Measurements from ENCODE around the gene TMED9. TPM values are rescaled to one million over a fixed set of nuclear protein-coding genes. Genes with fewer than 3 reads are reported as not detected.

Gene TMED9
- total RNA-seq, 1 experiment from 2014 or later = 156 TPM

DNA sequence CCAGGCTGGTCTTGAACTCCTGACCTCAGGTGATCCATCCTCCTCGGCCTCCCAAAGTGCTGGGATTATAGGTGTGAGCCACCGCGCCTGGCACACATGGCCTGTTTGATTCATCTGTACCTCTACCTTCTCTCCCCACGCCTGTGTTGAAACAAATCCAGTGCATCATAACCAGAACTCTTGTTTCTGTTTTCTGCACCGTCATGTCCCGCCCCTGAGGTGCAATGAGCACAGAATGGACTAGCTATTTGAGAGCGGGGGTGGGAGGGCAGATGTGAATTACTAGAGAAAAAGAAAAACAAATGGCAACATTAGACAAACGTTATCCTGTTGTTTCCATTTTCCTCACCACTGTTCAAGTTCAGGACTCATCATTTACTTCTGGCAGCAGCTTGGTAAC, 27.0 kb upstream of the TMED9 start:
- Mint-ChIP-seq H3K4me1 (no peaks in the 10 kb centered on the region), H3K27ac (no peak overlapping the region), H3K9me3 (peaks cover 28 to 29% of the 10 kb centered on the region in 2 experiments), H3K27me3 (ENCODE audit: low read depth) (peaks cover 36% of the 10 kb centered on the region), H3K36me3 (ENCODE audit: insufficient read depth in 1 of 3, low read depth in 3 of 3) (peaks cover 6 to 12% (median 10%) of the 10 kb centered on the region in 3 experiments), H3K4me3 (no peak overlapping the region)
- H3K23me2 ChIP-seq (ENCODE audit: insufficient read length, low read depth, low read length, poor library complexity, severe bottlenecking) = no peaks in the 10 kb centered on the region
- H2AK5ac ChIP-seq (ENCODE audit: insufficient read length, low read length) = no peak overlapping the region
- no peak overlapping the region for H4K5ac ChIP-seq (ENCODE audit: insufficient read length, low read depth, low read length)
- H3K79me1 ChIP-seq (ENCODE audit: insufficient read depth, low read depth, low read length, poor library complexity, severe bottlenecking) = no peaks in the 10 kb centered on the region
- no peak overlapping the region for H3K18ac ChIP-seq (ENCODE audit: insufficient read length, low read depth, low read length)
- H4K20me1 ChIP-seq (ENCODE audit: control insufficient read depth, insufficient read depth, insufficient read length) = no peaks in the 10 kb centered on the region
- H3K4me1 ChIP-seq (ENCODE audit: insufficient read depth, low read length) = no peaks in the 10 kb centered on the region
- TF ChIP-seq, protein P1, sequence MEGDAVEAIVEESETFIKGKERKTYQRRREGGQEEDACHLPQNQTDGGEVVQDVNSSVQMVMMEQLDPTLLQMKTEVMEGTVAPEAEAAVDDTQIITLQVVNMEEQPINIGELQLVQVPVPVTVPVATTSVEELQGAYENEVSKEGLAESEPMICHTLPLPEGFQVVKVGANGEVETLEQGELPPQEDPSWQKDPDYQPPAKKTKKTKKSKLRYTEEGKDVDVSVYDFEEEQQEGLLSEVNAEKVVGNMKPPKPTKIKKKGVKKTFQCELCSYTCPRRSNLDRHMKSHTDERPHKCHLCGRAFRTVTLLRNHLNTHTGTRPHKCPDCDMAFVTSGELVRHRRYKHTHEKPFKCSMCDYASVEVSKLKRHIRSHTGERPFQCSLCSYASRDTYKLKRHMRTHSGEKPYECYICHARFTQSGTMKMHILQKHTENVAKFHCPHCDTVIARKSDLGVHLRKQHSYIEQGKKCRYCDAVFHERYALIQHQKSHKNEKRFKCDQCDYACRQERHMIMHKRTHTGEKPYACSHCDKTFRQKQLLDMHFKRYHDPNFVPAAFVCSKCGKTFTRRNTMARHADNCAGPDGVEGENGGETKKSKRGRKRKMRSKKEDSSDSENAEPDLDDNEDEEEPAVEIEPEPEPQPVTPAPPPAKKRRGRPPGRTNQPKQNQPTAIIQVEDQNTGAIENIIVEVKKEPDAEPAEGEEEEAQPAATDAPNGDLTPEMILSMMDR (conservative IDR thresholded peaks at IDR 0.05) = no peak
- H2BK15ac ChIP-seq (ENCODE audit: low read depth, low read length) = no peak overlapping the region
- no peak overlapping the region for H2BK5ac ChIP-seq (ENCODE audit: insufficient read length, low read length)
- no peak overlapping the region for H3K4ac ChIP-seq (ENCODE audit: low read depth, low read length)
- no peaks in the 10 kb centered on the region for H3K9me3 ChIP-seq (ENCODE audit: control insufficient read depth, low read depth, low read length)
- H3K27ac ChIP-seq (ENCODE audit: insufficient read length, low read depth, low read length) = no peak overlapping the region
- no peak overlapping the region for H3K23ac ChIP-seq (ENCODE audit: insufficient read length, low read depth, low read length)
- no peak overlapping the region for H3K56ac ChIP-seq (ENCODE audit: insufficient read length, low read depth, low read length)
- no peak for DNase-seq
- H2AFZ ChIP-seq (ENCODE audit: low read length) = no peak overlapping the region
- H3K14ac ChIP-seq (ENCODE audit: insufficient read depth, low read length) = no peak overlapping the region
- H2BK12ac ChIP-seq (ENCODE audit: insufficient read length, low read depth, low read length) = no peak overlapping the region
- H3K79me2 ChIP-seq (ENCODE audit: insufficient read depth, low read length) = no peaks in the 10 kb centered on the region
- no peak overlapping the region for H3K9ac ChIP-seq (ENCODE audit: extremely low read depth, insufficient read length, low read length)
- no peak overlapping the region for H2BK20ac ChIP-seq (ENCODE audit: low read depth, low read length, poor library complexity, severe bottlenecking)
- H3T11ph ChIP-seq (ENCODE audit: low read length) = no peak overlapping the region
- H4K91ac ChIP-seq (ENCODE audit: insufficient read length, low read depth, low read length) = no peak overlapping the region
- no peak overlapping the region for H4K8ac ChIP-seq (replicated peaks; ENCODE audit: insufficient read length, low read depth, low read length)
- WGBS (ENCODE audit: extremely low coverage, insufficient read length, low lambda C conversion rate) = no CpG with 5 or more reads among the region's 8 CpGs
- no peaks in the 10 kb centered on the region for H3K27me3 ChIP-seq (ENCODE audit: insufficient read depth, low read length)
- no peak overlapping the region for H3K4me2 ChIP-seq (ENCODE audit: insufficient read depth, insufficient read length, low read length)
- H2BK120ac ChIP-seq (ENCODE audit: low read depth, low read length, poor library complexity, severe bottlenecking) = no peak overlapping the region
